B cell (primary cell): ENCODE results near the gene IL20.

ENCODE experiments used
- CTCF ChIP-seq: fragments of 200-600 bp; IDR thresholded peaks from one replicate; pipeline ENCODE4 v1.8.0; 2022; ENCODE audit warnings: antibody characterized with exemption, mild to moderate bottlenecking
- EZH2 ChIP-seq: IDR thresholded peaks from 2 replicates; pipeline ENCODE4 v1.6.1; 2012; ENCODE audit warnings: borderline replicate concordance, low read depth, mild to moderate bottlenecking, moderate library complexity, low read length; ENCODE audit not compliant: insufficient read depth, poor library complexity, severe bottlenecking

GRCh38 chr1:206896261-206896660, 30.8 kb downstream of the IL20 start:
- TF ChIP-seq CTCF (no peak), EZH2 (no peak)
